C4-2B (cell line): ENCODE measurements around the gene AUP1.

ENCODE experiments used
- CTCF ChIP-seq: fragments of 450-650 bp; conservative IDR thresholded peaks from 2 replicates; pipeline ENCODE4 v1.5.1; 2017; ENCODE audit warnings: mild to moderate bottlenecking
- ZFX ChIP-seq: fragments of 450-650 bp; IDR thresholded peaks from 2 replicates; pipeline ENCODE4 v1.6.1; 2017

GRCh38 chr2:74576211-74576862, 46.8 kb upstream of the AUP1 start:
- TF ChIP-seq CTCF, result no peak
- TF ChIP-seq ZFX, result no peak
